H1 (cell line): ENCODE results near the gene DTL. TPM values are rescaled to one million over a fixed set of nuclear protein-coding genes. Genes with fewer than 3 reads are reported as not detected.

Experiments
- CTCF ChIA-PET: fragments of 300-600 bp; sonication (Branson Sonifier 250); formaldehyde crosslinking; loops from one replicate; lab custom pipeline; 2021; ENCODE audit not compliant: partially characterized antibody; lab: Charles Lee
- POLR2A ChIA-PET: fragments of 300-600 bp; sonication (Branson Sonifier 250); formaldehyde crosslinking; loops from one replicate; lab custom pipeline; 2021; ENCODE audit warnings: inconsistent platforms; ENCODE audit not compliant: partially characterized antibody; lab: Charles Lee
- DNase-seq, 2 experiments: peaks; one replicate each; pipeline versions ENCODE4 v3.0.0 to v3.0.0-alpha.2; 2010 to 2022; ENCODE audit warnings: low spot score in 2 of 2, low read depth in 1 of 2, mixed read lengths in 1 of 2
- FAIRE-seq: peaks from 2 replicates; lab custom pipeline; 2011; peaks lifted over from hg19 to GRCh38; lab: Jason Lieb, UNC
- H2AFZ ChIP-seq: 2 replicates; pipeline ENCODE4 v1.8.1; 2012; ENCODE audit warnings: low read length, inconsistent platforms
- H2AK5ac ChIP-seq: 2 replicates; pipeline ENCODE4 v1.6.1; 2013; ENCODE audit warnings: low read depth, low read length
- H2BK120ac ChIP-seq: replicated peaks from 2 replicates; pipeline ENCODE3; 2013; ENCODE audit warnings: low read depth, low read length, inconsistent platforms
- H2BK12ac ChIP-seq: 2 replicates; pipeline ENCODE4 v1.6.1; 2013; ENCODE audit warnings: low read depth, low read length
- H2BK15ac ChIP-seq: 2 replicates; pipeline ENCODE4 v1.6.1; 2013; ENCODE audit warnings: low read length
- H2BK20ac ChIP-seq: 2 replicates; pipeline ENCODE4 v1.6.1; 2013; ENCODE audit warnings: low read length
- H2BK5ac ChIP-seq: 2 replicates; pipeline ENCODE4 v1.6.1; 2013; ENCODE audit warnings: low read depth, low read length
- H3K14ac ChIP-seq: 2 replicates; pipeline ENCODE4 v1.6.1; 2013; ENCODE audit warnings: inconsistent platforms; ENCODE audit not compliant: insufficient read length
- H3K18ac ChIP-seq: 2 replicates; pipeline ENCODE4 v1.6.1; 2013; ENCODE audit warnings: low read length; ENCODE audit errors: extremely low read depth
- H3K23ac ChIP-seq: 2 replicates; pipeline ENCODE4 v1.6.1; 2013; ENCODE audit warnings: inconsistent platforms; ENCODE audit not compliant: insufficient read length
- H3K23me2 ChIP-seq: 2 replicates; pipeline ENCODE4 v1.6.1; 2013; ENCODE audit warnings: low read depth, low read length
- H3K27ac ChIP-seq: 2 replicates; pipeline ENCODE4 v1.6.1; 2011; ENCODE audit warnings: low read depth, low read length, inconsistent platforms
- H3K27me3 ChIP-seq, 4 experiments: replicated peaks in 1 of 4; 1 replicate in 1 of 4; 2 replicates in 3 of 4; pipeline versions ENCODE4 v1.6.1 to v1.8.1; 2011 to 2013; ENCODE audit warnings: low read length in 3 of 4, mild to moderate bottlenecking in 3 of 4, inconsistent platforms in 2 of 4, mixed read lengths in 2 of 4, moderate library complexity in 1 of 4; ENCODE audit not compliant: control insufficient read depth in 3 of 4, insufficient read depth in 3 of 4; ENCODE audit errors: extremely low read depth in 1 of 4
- H3K36me3 ChIP-seq, 4 experiments: 2 replicates each; pipeline versions ENCODE4 v1.6.1 to v1.8.1; 2011 to 2013; ENCODE audit warnings: mild to moderate bottlenecking in 4 of 4, low read length in 3 of 4, moderate library complexity in 2 of 4, control low read depth in 1 of 4, inconsistent platforms in 1 of 4; ENCODE audit not compliant: insufficient read depth in 4 of 4, control insufficient read depth in 2 of 4
- H3K4ac ChIP-seq: replicated peaks from 2 replicates; pipeline ENCODE3; 2013; ENCODE audit warnings: low read length, low read depth, mixed read lengths, inconsistent platforms; ENCODE audit not compliant: insufficient read length
- H3K4me1 ChIP-seq, 4 experiments: replicated peaks in 1 of 4; 1 replicate in 1 of 4; 2 replicates in 3 of 4; pipeline versions ENCODE4 v1.6.1 to v1.8.1; 2011 to 2013; ENCODE audit warnings: low read length in 3 of 4, inconsistent platforms in 2 of 4, mixed read lengths in 1 of 4; ENCODE audit not compliant: insufficient read depth in 4 of 4, control insufficient read depth in 3 of 4
- H3K4me2 ChIP-seq, 2 experiments: 2 replicates each; pipeline versions ENCODE4 v1.6.1 to v1.8.1; 2011 to 2013; ENCODE audit warnings: low read depth in 2 of 2, low read length in 2 of 2, control low read depth in 1 of 2, inconsistent platforms in 1 of 2, mild to moderate bottlenecking in 1 of 2; ENCODE audit not compliant: insufficient read depth in 1 of 2
- H3K4me3 ChIP-seq, 4 experiments: fragments of 200-600, 300-600 bp in 1 of 4; sonication (generic), shearing (Covaris generic), sonication (Bioruptor Twin) in 1 of 4; 2 replicates each; pipeline versions ENCODE4 v1.5.1 to v1.8.1; 2011 to 2016; ENCODE audit warnings: low read length in 4 of 4, low read depth in 3 of 4, control low read depth in 2 of 4, inconsistent platforms in 2 of 4, mild to moderate bottlenecking in 2 of 4, mixed read lengths in 1 of 4, moderate library complexity in 1 of 4; ENCODE audit not compliant: insufficient read depth in 2 of 4; ENCODE audit errors: extremely low read depth in 1 of 4
- H3K56ac ChIP-seq: replicated peaks from 2 replicates; pipeline ENCODE3; 2013; ENCODE audit warnings: low read depth, mild to moderate bottlenecking, mixed read lengths, low read length, inconsistent platforms; ENCODE audit not compliant: insufficient read length
- H3K79me1 ChIP-seq: 2 replicates; pipeline ENCODE4 v1.6.1; 2013; ENCODE audit warnings: low read depth, low read length, control low read depth
- H3K79me2 ChIP-seq, 2 experiments: 2 replicates each; pipeline versions ENCODE4 v1.6.1 to v1.8.1; 2012 to 2013; ENCODE audit warnings: low read length in 2 of 2, mild to moderate bottlenecking in 2 of 2, inconsistent platforms in 1 of 2; ENCODE audit not compliant: insufficient read depth in 2 of 2, control insufficient read depth in 1 of 2
- H3K9ac ChIP-seq, 4 experiments: replicated peaks in 1 of 4; 1 replicate in 1 of 4; 2 replicates in 3 of 4; pipeline versions ENCODE4 v1.6.1 to v1.8.1; 2011 to 2013; ENCODE audit warnings: low read depth in 3 of 4, low read length in 3 of 4, control low read depth in 2 of 4, mild to moderate bottlenecking in 2 of 4, moderate library complexity in 2 of 4, inconsistent platforms in 1 of 4; ENCODE audit errors: extremely low read depth in 1 of 4
- H3K9me3 ChIP-seq, 2 experiments: 2 replicates each; pipeline versions ENCODE4 v1.6.1 to v1.8.1; 2012 to 2013; ENCODE audit warnings: mild to moderate bottlenecking in 2 of 2, moderate library complexity in 2 of 2, control low read depth in 1 of 2, inconsistent platforms in 1 of 2, low read depth in 1 of 2, low read length in 1 of 2, mixed read lengths in 1 of 2; ENCODE audit not compliant: insufficient read depth in 2 of 2
- H4K20me1 ChIP-seq, 2 experiments: replicated peaks in 1 of 2; 2 replicates each; pipeline versions ENCODE3 to v1.8.1; 2011 to 2013; ENCODE audit warnings: inconsistent platforms in 2 of 2, low read length in 2 of 2, mild to moderate bottlenecking in 1 of 2; ENCODE audit not compliant: insufficient read depth in 2 of 2, control insufficient read depth in 1 of 2
- H4K5ac ChIP-seq: 2 replicates; pipeline ENCODE4 v1.6.1; 2013; ENCODE audit warnings: low read length, low read depth, mixed read lengths, inconsistent platforms; ENCODE audit not compliant: insufficient read length
- H4K8ac ChIP-seq: 2 replicates; pipeline ENCODE4 v1.8.0; 2013; ENCODE audit warnings: mild to moderate bottlenecking, moderate library complexity, low read length, inconsistent platforms; ENCODE audit not compliant: insufficient read depth; ENCODE audit errors: extremely low read depth
- H4K91ac ChIP-seq: replicated peaks from 2 replicates; pipeline ENCODE3; 2013; ENCODE audit warnings: low read length, mixed read lengths, inconsistent platforms; ENCODE audit not compliant: insufficient read length
- ASH2L ChIP-seq: fragments of 200-600, 300-600 bp; sonication (generic); IDR thresholded peaks from one replicate; pipeline ENCODE4 v1.7.1; 2017; ENCODE audit warnings: low read length
- CHD2 ChIP-seq: IDR thresholded peaks from 2 replicates; pipeline ENCODE4 v1.6.1; 2012; ENCODE audit warnings: low read length, improper control_type of control experiment
- CREB1 ChIP-seq: IDR thresholded peaks from 2 replicates; pipeline ENCODE4 v1.6.1; 2012; ENCODE audit warnings: inconsistent platforms
- FOSL1 ChIP-seq: IDR thresholded peaks from 2 replicates; pipeline ENCODE4 v1.6.1; 2011; ENCODE audit warnings: mild to moderate bottlenecking, low read depth, low read length, moderate library complexity; ENCODE audit not compliant: insufficient read depth
- JUN ChIP-seq: IDR thresholded peaks from 2 replicates; pipeline ENCODE4 v1.6.1; 2011; ENCODE audit warnings: low read depth, mild to moderate bottlenecking, improper control_type of control experiment, low read length
- JUND ChIP-seq: IDR thresholded peaks from 2 replicates; pipeline ENCODE4 v1.6.1; 2011; ENCODE audit warnings: mild to moderate bottlenecking, improper control_type of control experiment, low read length
- KDM1A ChIP-seq: fragments of 200-600, 300-600 bp; sonication (generic); IDR thresholded peaks from 2 replicates; pipeline ENCODE4 v1.7.1; 2016; ENCODE audit warnings: mild to moderate bottlenecking, low read length, borderline replicate concordance
- RXRA ChIP-seq: IDR thresholded peaks from 2 replicates; pipeline ENCODE4 v1.6.1; 2011; ENCODE audit warnings: low read depth, mild to moderate bottlenecking, low read length, moderate library complexity; ENCODE audit not compliant: insufficient read depth
- SP4 ChIP-seq: IDR thresholded peaks from 2 replicates; pipeline ENCODE4 v1.6.1; 2012; ENCODE audit warnings: low read length, inconsistent platforms
- TCF12 ChIP-seq: IDR thresholded peaks from 2 replicates; pipeline ENCODE4 v1.6.1; 2011; ENCODE audit warnings: low read depth, mild to moderate bottlenecking, low read length
- WGBS, 2 experiments: shearing (Covaris generic) in 1 of 2; methylation state at CpG; one replicate each; pipeline versions ENCODE4 v1.1.6 to v1.1.7; 2013 to 2015; ENCODE audit warnings: low lambda C conversion rate in 2 of 2, mixed read lengths in 2 of 2, inconsistent platforms in 1 of 2, low coverage in 1 of 2, missing lambda C conversion rate in 1 of 2; ENCODE audit not compliant: insufficient replicate concordance in 2 of 2, insufficient coverage in 1 of 2, insufficient read length in 1 of 2; ENCODE audit errors: extremely low coverage in 1 of 2, missing lambda C conversion rate in 1 of 2; 5-methylcytosine and 5-hydroxymethylcytosine counted together
- polyA plus RNA-seq, 7 experiments: library from polyadenylated mRNA; depleted of rRNA in 3 of 7; stranded (reverse) in 5 of 7; unstranded in 2 of 7; fragments of >200 nt in 5 of 7; fragments of 200-250 nt in 2 of 7; gene quantifications; 1 replicate in 5 of 7; 2 replicates in 1 of 7; 4 replicates in 1 of 7; pipeline versions ENCODE4 v1.2.1 to v1.2.3, GENCODE V29; 2011 to 2013; ENCODE audit warnings: missing spikeins in 2 of 7, mixed read lengths in 2 of 7
- total RNA-seq: library from RNA; stranded (reverse); fragmentation: NEBNext Ultra II Directional; extraction: Animal tissue kit (Norgen Biotek cat#: 25700); gene quantifications from 2 replicates; pipeline ENCODE4 v1.2.1, GENCODE V29; 2021
- TF ChIP-seq, protein P1 (sequence below): IDR thresholded peaks from 2 replicates; pipeline ENCODE4 v1.6.1; 2011; ENCODE audit warnings: low read depth, mild to moderate bottlenecking, low read length; ENCODE audit not compliant: insufficient read depth
- TF ChIP-seq, protein P2 (sequence below), 3 experiments: IDR thresholded peaks; 1 replicate in 2 of 3; 2 replicates in 1 of 3; pipeline versions ENCODE4 v1.5.1 to v1.6.1; 2011; ENCODE audit warnings: low read length in 3 of 3, mild to moderate bottlenecking in 3 of 3, inconsistent platforms in 2 of 3, low read depth in 1 of 3, moderate library complexity in 1 of 3; ENCODE audit not compliant: insufficient read depth in 1 of 3; ENCODE audit errors: control extremely low read depth in 1 of 3

DTL gene
- total and polyA plus RNA-seq, 2 of the 8 experiments (the other 6 are each of a cell fraction or from before 2014, with no cell fraction given) = 36.0 to 46.9 TPM

DNA sequence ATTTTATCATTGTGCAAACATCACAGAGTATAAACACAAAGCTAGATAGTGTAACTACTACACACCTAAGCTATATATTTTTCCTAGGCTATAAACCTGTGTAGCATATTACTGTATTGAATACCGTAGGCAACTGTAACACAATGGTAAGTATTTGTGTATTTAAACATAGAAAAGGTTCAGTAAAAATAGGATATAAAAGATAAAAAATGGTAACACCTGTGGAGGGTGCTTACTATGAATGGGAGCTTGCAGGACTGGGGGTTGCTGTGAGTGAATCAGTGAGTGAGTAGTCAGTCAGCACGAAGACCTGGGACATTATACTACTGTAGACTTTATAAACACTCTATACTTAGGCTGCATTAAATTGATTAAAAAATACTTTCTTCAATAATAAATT, 4.1 kb downstream of the DTL start:
- Histone ChIP-seq H3K14ac (no peak overlapping the region), H3K27ac (no peak overlapping the region), H2BK20ac (no peak overlapping the region), H4K8ac (no peak overlapping the region), H3K4ac (no peak overlapping the region), H3K56ac (no peak overlapping the region), H3K4me1 (peaks cover 0 to 3% (median 0%) of the 10 kb centered on the region in 4 experiments; a peak in 1 of 7 replicates), H3K4me2 (no peak overlapping the region), H3K79me1 (peaks cover 3% of the 10 kb centered on the region), H4K91ac (no peak overlapping the region), H3K79me2 (peaks cover 18 to 80% of the 10 kb centered on the region in 2 experiments; a peak in 3 of 4 replicates), H3K23ac (no peak overlapping the region), H3K4me3 (no peak overlapping the region), H3K9me3 (no peaks in the 10 kb centered on the region), H3K27me3 (no peaks in the 10 kb centered on the region), H2BK5ac (no peak overlapping the region), H2AFZ (no peak overlapping the region), H4K20me1 (peaks cover 3 to 13% of the 10 kb centered on the region in 2 experiments), H3K36me3 (peaks cover 0 to 39% (median 5%) of the 10 kb centered on the region in 4 experiments; a peak in 4 of 8 replicates), H2BK15ac (no peak overlapping the region), H2BK12ac (no peak overlapping the region), H2BK120ac (no peak overlapping the region), H3K9ac (no peak overlapping the region), H2AK5ac (no peak overlapping the region), H3K23me2 (peaks cover 3% of the 10 kb centered on the region; the same call in 1 of the 2 replicates), H3K18ac (no peak overlapping the region), H4K5ac (no peak overlapping the region)
- 94% methylated on average over 2 of the region's 2 CpGs; no CpG with 5 or more reads in 1 of the 2 experiments for WGBS, 2 experiments
- DNase-seq = no peak
- no peak for FAIRE-seq
- ChIA-PET CTCF (interaction anchor here (0.8 to 3.5 kb wide), 9 partner anchors 9 to 418 kb away, joined by 3 to 14 read pairs (median 4); no protein-coding TSS in a partner anchor), POLR2A (interaction anchor here (0.6 to 1.2 kb wide), 4 partner anchors 8 to 274 kb away, joined by 3 to 4 read pairs (median 3); no protein-coding TSS in a partner anchor)
- TF ChIP-seq CHD2 (no peak), JUND (no peak), TCF12 (no peak), ASH2L (no peak), KDM1A (no peak), SP4 (no peak), JUN (no peak), CREB1 (no peak), FOSL1 (no peak), RXRA (no peak)
- TF ChIP-seq, protein P1, sequence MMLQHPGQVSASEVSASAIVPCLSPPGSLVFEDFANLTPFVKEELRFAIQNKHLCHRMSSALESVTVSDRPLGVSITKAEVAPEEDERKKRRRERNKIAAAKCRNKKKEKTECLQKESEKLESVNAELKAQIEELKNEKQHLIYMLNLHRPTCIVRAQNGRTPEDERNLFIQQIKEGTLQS = no peak
- TF ChIP-seq, protein P2, sequence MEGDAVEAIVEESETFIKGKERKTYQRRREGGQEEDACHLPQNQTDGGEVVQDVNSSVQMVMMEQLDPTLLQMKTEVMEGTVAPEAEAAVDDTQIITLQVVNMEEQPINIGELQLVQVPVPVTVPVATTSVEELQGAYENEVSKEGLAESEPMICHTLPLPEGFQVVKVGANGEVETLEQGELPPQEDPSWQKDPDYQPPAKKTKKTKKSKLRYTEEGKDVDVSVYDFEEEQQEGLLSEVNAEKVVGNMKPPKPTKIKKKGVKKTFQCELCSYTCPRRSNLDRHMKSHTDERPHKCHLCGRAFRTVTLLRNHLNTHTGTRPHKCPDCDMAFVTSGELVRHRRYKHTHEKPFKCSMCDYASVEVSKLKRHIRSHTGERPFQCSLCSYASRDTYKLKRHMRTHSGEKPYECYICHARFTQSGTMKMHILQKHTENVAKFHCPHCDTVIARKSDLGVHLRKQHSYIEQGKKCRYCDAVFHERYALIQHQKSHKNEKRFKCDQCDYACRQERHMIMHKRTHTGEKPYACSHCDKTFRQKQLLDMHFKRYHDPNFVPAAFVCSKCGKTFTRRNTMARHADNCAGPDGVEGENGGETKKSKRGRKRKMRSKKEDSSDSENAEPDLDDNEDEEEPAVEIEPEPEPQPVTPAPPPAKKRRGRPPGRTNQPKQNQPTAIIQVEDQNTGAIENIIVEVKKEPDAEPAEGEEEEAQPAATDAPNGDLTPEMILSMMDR (IDR thresholded peaks at IDR 0.05; ENCODE audit: control extremely low read depth in 1 of 3, insufficient read depth in 1 of 3, low read depth in 1 of 3, low read length in 3 of 3) = no peak
